Common myeloid progenitor, CD34-positive (primary cell): Measurements from ENCODE around the gene PTPRD.

Source experiments
- CTCF ChIA-PET: fragments of 350-600 bp; sonication (Branson Sonifier 250); formaldehyde crosslinking; loops from one replicate; lab custom pipeline; 2021; ENCODE audit warnings: antibody characterized with exemption; lab: Charles Lee
- POLR2A ChIA-PET: fragments of 350-600 bp; sonication (Branson Sonifier 250); formaldehyde crosslinking; loops from one replicate; lab custom pipeline; 2021; ENCODE audit warnings: antibody characterized with exemption; lab: Charles Lee
- DNase-seq, 3 donors: peaks; one replicate each; pipeline versions ENCODE4 v3.0.0 to v3.0.0-alpha.2; 2013
- H3K27ac ChIP-seq, 2 experiments: 1 replicate in 1 of 2; 2 replicates in 1 of 2; pipeline ENCODE4 v1.7.0; 2013; ENCODE audit warnings: inconsistent platforms in 2 of 2, low read length in 2 of 2, mild to moderate bottlenecking in 2 of 2, low read depth in 1 of 2, moderate library complexity in 1 of 2; ENCODE audit not compliant: severe bottlenecking in 2 of 2, insufficient read depth in 1 of 2, poor library complexity in 1 of 2
- H3K27me3 ChIP-seq, 5 experiments: replicated peaks in 2 of 5; 1 replicate in 3 of 5; 2 replicates in 2 of 5; pipeline versions ENCODE4 v1.6.1 to v1.7.0; 2013; ENCODE audit warnings: low read length in 4 of 5, mild to moderate bottlenecking in 2 of 5, moderate library complexity in 2 of 5, inconsistent platforms in 1 of 5; ENCODE audit not compliant: insufficient read depth in 5 of 5, control insufficient read depth in 4 of 5
- H3K36me3 ChIP-seq, 4 experiments: 1 replicate in 2 of 4; 2 replicates in 2 of 4; pipeline versions ENCODE4 v1.6.1 to v1.7.0; 2013; ENCODE audit warnings: low read length in 3 of 4, control low read depth in 1 of 4, mild to moderate bottlenecking in 1 of 4; ENCODE audit not compliant: control insufficient read depth in 4 of 4, insufficient read depth in 4 of 4
- H3K4me1 ChIP-seq, 4 experiments: 1 replicate in 3 of 4; 2 replicates in 1 of 4; pipeline versions ENCODE4 v1.6.1 to v1.7.1; 2013; ENCODE audit warnings: low read length in 3 of 4, mild to moderate bottlenecking in 3 of 4, control low read depth in 1 of 4, inconsistent platforms in 1 of 4, moderate library complexity in 1 of 4; ENCODE audit not compliant: control insufficient read depth in 4 of 4, insufficient read depth in 4 of 4; ENCODE audit errors: control extremely low read depth in 1 of 4
- H3K4me3 ChIP-seq, 7 experiments: 1 replicate in 4 of 7; 2 replicates in 3 of 7; pipeline versions ENCODE4 v1.5.1 to v1.7.0; 2013; ENCODE audit warnings: mild to moderate bottlenecking in 7 of 7, low read length in 6 of 7, moderate library complexity in 6 of 7, inconsistent platforms in 2 of 7, low read depth in 2 of 7, control low read depth in 1 of 7; ENCODE audit not compliant: insufficient read depth in 4 of 7, control insufficient read depth in 1 of 7; ENCODE audit errors: extremely low read depth in 1 of 7
- H3K9me3 ChIP-seq, 5 experiments: 1 replicate in 4 of 5; 2 replicates in 1 of 5; pipeline versions ENCODE4 v1.6.1 to v1.7.1; 2013; ENCODE audit warnings: low read length in 4 of 5, mild to moderate bottlenecking in 2 of 5, inconsistent platforms in 1 of 5, low read depth in 1 of 5, moderate library complexity in 1 of 5; ENCODE audit not compliant: control insufficient read depth in 4 of 5, insufficient read depth in 2 of 5; ENCODE audit errors: control extremely low read depth in 1 of 5
- WGBS: methylation state at CpG from one replicate; pipeline ENCODE4 v1.1.5; 2013; ENCODE audit not compliant: insufficient coverage; 5-methylcytosine and 5-hydroxymethylcytosine counted together

The PTPRD gene

GRCh38 chr9:10055886-10056395, 556.9 kb downstream of the PTPRD start:
- no peaks in the 10 kb centered on the region for H3K4me1 ChIP-seq
- no peak overlapping the region for H3K27ac ChIP-seq
- ChIA-PET POLR2A (no interaction called here), CTCF (interaction anchor here (1.2 kb wide), 1 partner anchor 25 kb away, joined by 3 read pairs; no protein-coding TSS in a partner anchor)
- H3K4me3 ChIP-seq = no peak overlapping the region
- no peak for DNase-seq
- H3K27me3 ChIP-seq = no peaks in the 10 kb centered on the region
- no peaks in the 10 kb centered on the region for H3K36me3 ChIP-seq
- 100% methylated on average over 3 of the region's 6 CpGs for WGBS
- H3K9me3 ChIP-seq = no peaks in the 10 kb centered on the region

GRCh38 chr9:10054456-10054855, 558.3 kb downstream of the PTPRD start:
- Histone ChIP-seq H3K27ac (no peak overlapping the region), H3K27me3 (no peaks in the 10 kb centered on the region), H3K36me3 (no peaks in the 10 kb centered on the region), H3K4me3 (no peak overlapping the region), H3K4me1 (no peaks in the 10 kb centered on the region), H3K9me3 (no peaks in the 10 kb centered on the region)
- ChIA-PET CTCF (no interaction called here), POLR2A (no interaction called here)
- WGBS = no CpG with 5 or more reads among the region's 1 CpG
- no peak for DNase-seq

GRCh38 chr9:10052916-10053315, 559.9 kb downstream of the PTPRD start:
- ChIA-PET POLR2A (no interaction called here), CTCF (interaction anchor here (0.6 to 1.4 kb wide), 2 partner anchors 7 to 55 kb away, joined by 3 to 4 read pairs; no protein-coding TSS in a partner anchor)
- Histone ChIP-seq H3K4me3 (no peak overlapping the region), H3K27me3 (no peaks in the 10 kb centered on the region), H3K4me1 (no peaks in the 10 kb centered on the region), H3K9me3 (no peaks in the 10 kb centered on the region), H3K27ac (no peak overlapping the region), H3K36me3 (no peaks in the 10 kb centered on the region)
- DNase-seq = no peak

GRCh38 chr9:10052181-10052580, 560.6 kb downstream of the PTPRD start:
- ChIA-PET POLR2A (no interaction called here), CTCF (interaction anchor here (1.0 to 1.4 kb wide), 2 partner anchors 8 to 20 kb away, joined by 3 to 4 read pairs; no protein-coding TSS in a partner anchor)
- no peak for DNase-seq
- H3K4me3 ChIP-seq = no peak overlapping the region
- no peaks in the 10 kb centered on the region for H3K36me3 ChIP-seq
- H3K27ac ChIP-seq = no peak overlapping the region
- no peaks in the 10 kb centered on the region for H3K4me1 ChIP-seq
- 100% methylated on average over 1 of the region's 1 CpG for WGBS
- H3K27me3 ChIP-seq = no peaks in the 10 kb centered on the region
- no peaks in the 10 kb centered on the region for H3K9me3 ChIP-seq

GRCh38 chr9:10050016-10050415, 562.8 kb downstream of the PTPRD start:
- Histone ChIP-seq H3K27ac (no peak overlapping the region), H3K4me3 (no peak overlapping the region), H3K4me1 (no peaks in the 10 kb centered on the region), H3K9me3 (no peaks in the 10 kb centered on the region), H3K27me3 (no peaks in the 10 kb centered on the region), H3K36me3 (no peaks in the 10 kb centered on the region)
- WGBS = 81% methylated on average over 4 of the region's 4 CpGs
- POLR2A ChIA-PET = no interaction called here
- peak in 2 of 3 donors; percentile 15 to 26 for DNase-seq
- CTCF ChIA-PET = no interaction called here

- CTCF ChIA-PET = interaction anchor here (1.2 kb wide), 1 partner anchor 10 kb away, joined by 4 read pairs; no protein-coding TSS in a partner anchor
- no peaks in the 10 kb centered on the region for H3K9me3 ChIP-seq
- POLR2A ChIA-PET = no interaction called here
- 100% methylated on average over 2 of the region's 3 CpGs for WGBS
- no peak overlapping the region for H3K4me3 ChIP-seq
- no peaks in the 10 kb centered on the region for H3K27me3 ChIP-seq
- no peaks in the 10 kb centered on the region for H3K4me1 ChIP-seq
- DNase-seq = no peak
- no peaks in the 10 kb centered on the region for H3K36me3 ChIP-seq
- no peak overlapping the region for H3K27ac ChIP-seq
Observed at GRCh38 chr9:10048994-10049393, 563.8 kb downstream of the PTPRD start.

GRCh38 chr9:10045598-10045997, 567.2 kb downstream of the PTPRD start:
- ChIA-PET CTCF (interaction anchor here (0.9 to 1.4 kb wide), 5 partner anchors 12 to 229 kb away, joined by 3 to 4 read pairs (median 3); no protein-coding TSS in a partner anchor), POLR2A (no interaction called here)
- H3K36me3 ChIP-seq = no peaks in the 10 kb centered on the region
- H3K27me3 ChIP-seq = no peaks in the 10 kb centered on the region
- H3K4me1 ChIP-seq = no peaks in the 10 kb centered on the region
- H3K4me3 ChIP-seq = no peak overlapping the region
- no CpG with 5 or more reads among the region's 2 CpGs for WGBS
- DNase-seq = peak; percentile 31 to 62 (median 61)
- H3K27ac ChIP-seq = no peak overlapping the region
- H3K9me3 ChIP-seq = no peaks in the 10 kb centered on the region
